HG03159 (cell line): ENCODE results near the gene S100A7.
"Not testable (repeated sequence)": the region's sequence is repeated elsewhere in the genome, so short reads cannot be mapped to it uniquely, and the experiment has no call there.

Experiments
- ATAC-seq: cut with Tn5 transposase; IDR thresholded peaks from one replicate; pipeline ENCODE4 v1.9.1; 2021; ENCODE audit warnings: mild to moderate bottlenecking, moderate library complexity; ENCODE audit not compliant: unreplicated experiment

Gene S100A7

DNA sequence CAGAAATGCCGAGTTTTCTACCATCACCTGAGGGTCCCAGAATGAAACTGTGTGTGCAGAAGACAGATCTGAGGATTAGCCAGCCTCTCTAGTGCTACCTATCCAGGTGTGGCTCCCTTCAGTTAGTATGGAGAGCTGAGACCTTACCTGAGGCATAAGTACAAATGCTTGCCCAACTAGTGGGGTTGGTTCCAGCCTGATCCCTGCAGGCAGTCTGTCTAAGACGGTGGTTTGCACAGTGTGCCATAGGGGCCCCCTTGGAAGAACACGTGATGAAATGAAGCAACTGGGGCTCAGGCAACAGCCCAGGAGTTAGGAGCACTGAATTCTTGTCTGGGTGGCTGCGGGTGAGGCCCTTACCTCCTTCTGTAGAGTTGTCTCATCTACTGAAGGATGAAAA lies 28.5 kb downstream of the S100A7 start:
- no peak for ATAC-seq

DNA sequence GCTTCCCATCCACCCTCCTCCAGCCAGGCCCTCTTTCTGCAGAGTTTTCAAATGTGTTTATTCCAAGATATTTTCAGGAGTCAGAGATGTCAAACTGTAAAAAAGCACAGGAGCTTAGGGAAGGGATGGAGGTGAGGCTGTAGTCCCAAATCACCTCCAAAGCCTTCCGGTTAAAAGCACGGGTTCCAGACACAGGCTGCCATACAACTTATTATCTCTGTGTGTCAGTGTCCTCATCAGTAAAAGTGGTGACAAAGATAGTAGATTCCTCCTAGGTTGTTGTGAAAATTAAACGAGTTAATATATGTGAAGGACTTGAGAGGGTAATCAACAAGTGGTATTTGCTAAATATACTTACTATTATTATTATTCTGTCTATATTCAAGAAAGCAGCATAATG lies 29.0 kb downstream of the S100A7 start:
- ATAC-seq, result no peak

GRCh38 chr1:153431002-153431401 lies 29.4 kb downstream of the S100A7 start:
- no peak for ATAC-seq

- ATAC-seq, result no peak
Observed at GRCh38 chr1:153430561-153430960, 29.9 kb downstream of the S100A7 start.

- ATAC-seq, result no peak
Observed at GRCh38 chr1:153430166-153430553, 30.3 kb downstream of the S100A7 start.

DNA sequence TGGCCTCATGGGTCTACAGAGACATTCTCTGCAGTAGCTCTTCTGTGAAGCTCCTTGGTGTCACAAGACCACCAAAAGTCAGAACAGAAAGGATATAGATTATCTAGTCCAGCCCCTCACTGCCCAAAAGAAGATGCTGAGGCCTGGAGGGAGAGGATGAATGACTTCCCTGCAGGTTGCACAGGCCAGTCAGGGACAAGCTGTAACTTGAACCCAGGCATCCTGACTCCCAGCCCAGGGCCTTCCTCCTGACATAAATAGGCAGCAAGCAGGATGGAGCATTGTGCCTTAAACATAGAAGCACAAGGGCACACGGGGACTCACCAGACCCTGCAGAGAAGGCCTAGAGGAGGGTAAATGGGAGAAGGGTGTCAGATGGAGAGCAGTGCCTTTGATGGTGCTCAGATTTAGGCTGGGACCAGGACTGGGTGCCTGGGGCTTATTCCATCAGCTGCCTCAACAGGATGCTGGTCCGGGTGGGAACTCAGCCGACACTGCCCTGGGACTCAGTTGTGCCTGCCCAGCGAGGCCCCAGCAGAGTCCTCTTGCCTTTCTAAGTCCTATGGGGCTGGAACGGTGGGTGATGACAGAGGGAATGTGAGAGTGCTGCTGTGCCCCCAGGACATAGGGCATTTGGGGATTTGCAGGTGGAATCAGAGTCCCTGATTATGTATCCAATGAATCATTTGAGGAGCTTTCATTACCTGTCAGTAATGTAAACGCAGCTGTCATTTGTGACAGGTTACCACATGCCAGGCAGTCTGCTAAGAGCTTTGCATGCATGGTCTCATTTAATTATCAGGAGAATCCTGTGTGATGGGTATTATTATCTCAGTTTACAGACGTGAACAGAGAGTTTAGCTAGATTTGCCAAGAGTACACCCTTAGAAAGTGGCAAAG lies 30.9 kb downstream of the S100A7 start:
- ATAC-seq, result no peak

DNA sequence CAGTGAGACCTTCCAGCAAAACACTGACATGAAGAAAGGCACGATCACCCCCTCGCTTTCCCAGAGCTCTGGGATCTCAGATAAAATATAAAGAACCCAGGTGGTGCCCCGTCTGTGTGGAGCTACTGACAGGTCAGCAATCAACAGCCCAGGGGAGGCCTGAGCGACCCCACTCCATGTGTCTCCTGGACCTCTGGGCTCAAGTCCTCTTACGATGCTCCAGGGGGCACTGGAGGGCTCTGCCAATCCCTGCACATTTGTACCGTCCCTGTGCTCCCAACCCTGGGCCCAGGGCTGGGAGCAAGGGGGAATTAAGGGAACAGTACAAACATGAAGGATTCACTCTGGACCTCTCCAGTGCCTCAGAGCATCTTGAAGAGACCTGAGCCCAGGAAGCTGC lies 31.7 kb downstream of the S100A7 start:
- ATAC-seq, result no peak

- no peak for ATAC-seq
Observed at GRCh38 chr1:153428073-153428638, 32.3 kb downstream of the S100A7 start.

DNA sequence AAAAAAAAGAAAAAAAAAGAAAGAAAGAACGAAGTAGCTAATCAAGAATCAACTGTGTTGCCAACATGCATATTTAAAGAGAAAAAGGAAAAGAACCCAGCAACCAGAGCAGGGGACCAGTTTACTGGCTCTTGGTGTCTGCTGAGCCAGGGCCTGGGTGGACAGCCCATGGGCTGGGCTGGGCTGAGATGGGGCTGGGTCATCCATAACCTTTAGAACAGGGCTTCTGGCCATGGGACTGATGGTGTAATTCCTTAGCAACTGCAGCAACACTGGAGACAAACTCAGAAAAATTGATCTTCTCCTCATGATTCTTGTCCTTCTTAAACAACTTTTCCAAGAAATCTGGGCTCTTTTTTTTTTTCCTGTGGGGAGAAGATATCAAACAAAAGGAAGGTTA lies 33.6 kb downstream of the S100A7 start:
- ATAC-seq, result no peak

DNA sequence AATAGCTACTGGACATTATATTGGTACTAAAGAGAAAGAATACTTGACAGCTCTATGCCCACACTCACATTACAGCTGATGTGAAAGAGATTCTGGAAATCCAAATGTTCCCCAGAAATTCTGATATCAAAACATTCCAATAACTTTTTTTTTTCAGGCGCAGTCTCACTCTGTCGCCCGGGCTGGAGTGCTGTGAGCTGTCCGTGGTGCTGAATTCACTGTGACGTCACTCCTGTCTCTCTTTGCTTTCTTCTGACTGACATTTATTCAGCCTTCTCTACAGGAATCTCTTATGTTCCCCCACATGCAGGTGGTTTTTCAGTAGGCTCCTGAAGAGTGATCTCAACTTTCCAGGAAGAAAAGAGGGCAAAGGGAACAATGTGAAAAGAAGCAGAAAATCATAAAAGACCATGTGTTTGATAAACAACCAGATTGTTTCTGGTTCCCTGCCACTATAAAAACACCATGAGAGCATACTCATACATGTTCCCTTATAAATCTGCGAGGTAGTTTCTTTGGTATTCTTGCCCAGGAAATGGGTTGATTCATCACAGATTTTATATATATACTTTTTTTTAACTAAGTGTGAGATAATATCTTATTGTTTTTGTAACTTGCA lies 37.9 kb downstream of the S100A7 start:
- no peak for ATAC-seq

DNA sequence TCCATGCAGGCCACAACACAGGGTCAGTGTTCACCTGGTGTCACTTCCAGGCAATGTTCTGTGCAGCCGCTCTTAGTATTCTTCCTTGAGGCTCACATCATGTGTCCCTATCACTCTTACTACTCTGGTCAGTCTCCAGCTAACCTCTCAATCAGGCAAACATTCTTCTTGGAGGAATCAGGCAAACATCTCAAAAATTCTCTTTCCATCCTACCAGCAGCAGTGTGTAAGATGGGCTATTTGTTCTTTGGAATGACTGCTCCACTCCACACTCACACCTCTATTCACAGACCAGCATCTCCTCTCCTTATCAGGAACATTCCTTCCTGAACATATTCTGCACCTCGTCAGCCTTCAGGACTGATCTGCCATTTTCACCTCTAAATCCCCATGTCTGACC lies 40.1 kb downstream of the S100A7 start:
- ATAC-seq, result no peak

DNA sequence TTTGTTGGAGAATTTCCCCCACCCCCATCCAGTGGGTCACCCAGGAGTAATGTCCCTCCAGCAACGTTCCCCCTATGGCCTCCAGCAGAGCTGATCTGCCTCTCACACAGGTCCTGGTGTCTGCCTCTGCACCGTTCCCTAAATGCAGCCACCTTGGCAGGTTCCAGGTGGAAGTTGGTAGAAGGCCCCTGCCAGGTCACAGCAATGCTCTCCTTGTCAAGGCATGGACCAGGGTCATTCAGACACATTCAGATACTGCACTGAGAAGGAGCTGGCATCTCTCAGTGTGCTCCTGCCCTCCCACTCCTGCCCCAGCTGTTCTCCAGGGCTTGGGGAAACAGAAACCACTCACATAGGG lies 41.0 kb downstream of the S100A7 start:
- not testable (repeated sequence) for ATAC-seq

DNA sequence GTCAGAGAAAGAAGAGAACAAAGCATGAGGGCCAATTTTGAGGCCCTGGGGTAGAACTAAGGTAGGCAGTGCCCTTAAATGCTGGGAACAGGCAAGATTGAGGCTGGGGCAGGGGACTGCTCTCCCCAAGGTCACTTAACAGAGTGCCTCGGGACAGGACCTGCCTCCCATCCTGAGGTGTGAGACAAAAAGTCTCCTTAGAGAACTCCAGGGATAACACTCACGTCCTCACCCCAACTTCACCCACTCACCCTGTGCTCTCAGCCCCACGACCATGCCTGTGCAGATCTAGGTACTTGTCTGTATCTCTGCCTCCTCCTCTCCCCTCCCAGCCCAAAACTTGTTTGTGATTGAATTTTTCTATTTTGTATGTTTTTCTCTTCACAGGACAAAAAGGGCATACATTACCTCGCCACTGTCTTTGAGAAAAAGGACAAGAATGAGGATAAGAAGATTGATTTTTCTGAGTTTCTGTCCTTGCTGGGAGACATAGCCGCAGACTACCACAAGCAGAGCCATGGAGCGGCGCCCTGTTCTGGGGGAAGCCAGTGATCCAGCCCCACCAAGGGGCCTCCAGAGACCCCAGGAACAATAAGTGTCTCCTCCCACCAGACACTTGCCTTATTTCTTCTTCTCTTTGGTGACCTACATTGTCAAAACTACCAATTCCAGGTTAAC lies 41.6 kb downstream of the S100A7 start:
- not testable (repeated sequence) for ATAC-seq

DNA sequence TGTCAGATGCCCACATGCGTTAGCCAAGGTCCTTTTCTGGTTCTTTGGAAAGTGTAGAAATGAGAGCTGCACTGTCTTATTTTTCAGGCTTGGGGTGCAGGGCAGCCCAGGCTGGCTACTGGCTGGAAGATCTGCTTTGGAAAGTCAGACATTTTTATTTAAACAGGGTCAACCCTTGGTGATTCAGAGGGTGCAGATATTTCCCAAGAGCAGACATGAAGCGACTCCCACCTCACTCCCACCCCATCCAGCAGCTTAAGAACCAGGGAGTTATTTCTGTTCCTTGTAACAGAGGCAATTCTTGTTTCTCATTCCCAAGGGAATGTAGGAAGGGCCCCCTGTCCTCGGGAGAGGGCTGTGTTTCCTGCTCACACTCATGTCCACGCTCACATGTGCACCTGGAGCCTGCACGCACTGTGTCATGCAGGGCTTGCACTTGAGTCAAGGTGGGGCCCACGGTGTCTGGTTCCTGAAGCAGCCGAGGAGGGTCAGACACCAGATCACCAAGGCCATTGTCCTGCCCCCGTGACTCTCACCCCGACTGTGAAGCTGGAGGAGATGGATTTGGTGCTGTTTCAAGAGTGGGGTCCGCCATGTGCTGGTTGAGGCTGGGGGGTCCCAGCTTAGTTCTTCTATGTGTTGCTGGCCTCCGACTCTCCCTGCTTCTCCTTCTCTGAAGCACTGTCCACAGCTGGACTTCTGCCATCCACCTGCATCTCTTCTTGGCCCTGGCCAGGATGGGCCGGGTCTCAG lies 43.1 kb downstream of the S100A7 start:
- no peak for ATAC-seq

DNA sequence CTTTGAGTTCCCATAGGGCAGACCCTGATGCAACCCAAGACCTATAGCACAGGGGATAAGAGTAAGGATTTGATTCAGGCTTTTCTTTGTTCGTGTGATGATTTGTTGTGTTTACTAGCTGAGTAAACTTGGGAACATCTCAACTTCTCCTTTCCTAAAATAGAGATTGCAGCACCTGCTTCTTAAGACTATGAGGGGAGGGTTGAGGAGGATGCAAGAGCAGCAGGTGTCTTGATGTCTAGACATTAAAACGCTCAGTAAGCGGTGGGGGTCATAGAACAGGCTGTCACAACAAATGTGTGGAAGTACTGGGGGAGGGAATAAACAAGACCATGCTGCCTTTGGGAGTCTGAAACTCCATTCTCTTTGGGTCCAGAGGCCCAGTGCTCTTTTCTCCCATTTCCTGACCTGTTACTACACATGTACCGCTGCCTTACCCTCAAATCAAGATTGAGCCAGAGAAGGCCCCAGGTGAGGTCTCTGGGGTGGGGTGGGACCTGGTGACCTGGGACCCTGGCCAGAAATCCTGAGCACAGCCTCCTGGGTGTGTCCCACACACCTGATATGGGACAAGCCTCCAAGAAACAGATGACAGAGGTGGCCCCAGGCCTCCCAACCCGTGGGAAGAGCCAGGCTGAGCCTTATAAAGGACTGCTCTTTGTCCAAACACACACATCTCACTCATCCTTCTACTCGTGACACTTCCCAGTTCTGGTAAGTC lies 44.4 kb downstream of the S100A7 start, which contains the start of gene S100A7A:
TSS of gene S100A7A (plus strand) at position 671 of the 721 bp plus-strand sequence. CDS start 1,563 bp downstream, outside the sequence.
- no peak for ATAC-seq

DNA sequence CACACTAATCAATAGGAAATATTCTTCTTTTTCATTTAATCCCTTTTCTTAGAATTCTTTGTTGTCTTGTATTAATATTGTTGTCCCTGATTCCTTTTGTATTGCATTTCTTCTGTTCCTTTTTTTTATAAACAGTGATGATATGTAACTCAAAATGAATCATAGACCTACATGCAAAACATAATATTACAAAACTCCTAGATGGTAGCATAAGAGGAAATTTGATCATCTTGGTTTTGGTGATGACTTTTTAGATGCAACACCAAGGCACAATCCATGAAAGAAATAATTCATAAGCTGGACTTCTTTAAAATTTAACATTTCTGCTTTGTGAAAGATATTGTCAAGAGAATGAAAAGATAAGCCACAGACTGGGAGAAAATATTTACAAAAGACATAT lies 46.5 kb downstream of the S100A7 start:
- not testable (repeated sequence) for ATAC-seq
